Measurements from ENCODE around the gene RGS18.
"Not testable (repeated sequence)": the region's sequence is repeated elsewhere in the genome, so short reads cannot be mapped to it uniquely, and the experiment has no call there.

RGS18 gene

DNA sequence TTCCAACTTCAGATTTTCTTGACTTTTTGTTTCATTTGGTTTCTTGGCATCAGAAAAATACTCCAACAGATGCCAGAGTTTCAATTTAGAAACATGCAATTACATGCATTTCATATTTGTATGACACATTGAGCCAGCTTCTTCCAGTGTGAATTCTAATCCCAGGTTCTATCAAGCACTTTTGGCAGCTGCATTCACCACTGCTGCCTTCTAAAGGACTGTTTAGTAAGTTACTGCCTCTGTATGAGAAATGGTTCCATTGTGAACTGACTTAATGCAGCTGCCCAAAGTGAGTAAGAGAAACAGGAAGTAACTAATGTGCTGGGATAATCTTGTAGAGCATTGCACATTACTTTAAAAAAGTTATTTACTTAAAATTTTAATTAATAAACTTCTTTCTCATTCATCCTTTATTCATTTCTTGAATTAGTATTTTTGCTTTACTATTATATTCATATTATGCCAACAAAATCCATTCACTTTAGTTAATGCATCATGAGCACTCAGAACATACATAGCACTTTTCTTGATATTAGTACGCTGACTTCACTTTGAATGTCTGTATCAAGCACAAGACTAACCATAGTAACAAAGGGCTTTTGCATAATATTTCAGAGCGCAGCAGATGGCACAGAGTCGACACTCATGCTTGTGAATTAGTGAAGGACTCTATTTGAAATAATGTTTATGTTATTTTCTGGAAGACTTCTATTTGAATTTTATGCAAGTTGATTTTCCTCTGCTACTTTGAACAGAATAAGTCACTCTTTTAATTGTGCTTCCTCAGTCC, 9.8 kb downstream of the RGS18 start:
- DNase-seq: no peak

DNA sequence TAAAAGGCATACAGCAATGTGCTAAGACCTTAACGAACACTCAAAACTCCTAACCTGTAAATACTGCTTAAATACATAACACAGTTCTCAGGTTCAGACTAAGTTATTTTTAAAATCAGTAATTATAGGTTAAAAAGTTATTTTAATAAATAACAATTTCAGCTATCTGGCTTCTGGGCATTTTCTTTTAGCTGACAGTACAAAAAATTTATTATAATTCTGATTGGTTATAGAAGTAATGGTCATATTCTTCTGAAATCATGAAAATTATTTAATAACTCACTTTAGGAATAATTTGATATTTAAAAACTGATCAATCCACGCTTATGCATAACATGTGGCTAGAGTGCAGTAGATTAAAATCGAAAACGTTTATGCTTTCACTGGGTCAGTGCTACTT, 10.7 kb downstream of the RGS18 start:
- no peak for DNase-seq

DNA sequence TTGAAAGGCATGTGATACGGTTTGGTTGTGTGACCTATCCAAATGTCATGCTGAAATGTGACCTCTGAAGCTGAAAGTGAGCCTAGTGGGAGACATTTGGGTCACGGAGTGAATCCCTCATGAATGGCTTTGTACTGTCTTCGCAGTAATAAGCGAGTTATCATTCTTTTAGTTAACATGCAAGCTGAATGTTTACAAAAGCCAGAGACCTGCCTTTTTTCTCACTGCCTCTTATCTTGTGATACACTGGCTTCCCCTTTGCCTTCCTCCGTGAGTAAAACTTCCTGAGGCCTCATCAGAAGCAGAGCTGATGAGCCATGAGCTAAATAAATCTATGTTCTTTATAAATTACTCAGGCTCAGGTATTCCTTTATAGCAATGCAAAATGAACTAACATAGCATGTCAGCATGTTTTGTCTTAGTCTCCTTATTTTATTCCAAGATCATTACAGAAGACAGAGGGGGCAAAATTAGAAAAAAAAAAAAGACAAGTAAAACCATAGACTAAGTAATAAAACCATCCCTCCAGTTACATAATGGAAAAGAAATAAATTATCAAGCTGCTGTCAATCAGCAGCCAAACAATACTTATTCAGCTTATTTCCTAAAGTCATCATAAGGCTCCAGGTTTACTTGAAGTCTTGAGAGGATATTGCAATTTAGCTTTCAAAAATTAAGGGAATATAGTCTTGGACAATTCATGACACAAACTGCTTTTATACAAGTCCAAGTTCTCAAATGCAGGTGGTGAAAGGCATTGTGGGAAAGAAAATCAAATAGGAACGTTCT, 12.1 kb downstream of the RGS18 start:
- DNase-seq: no peak

DNA sequence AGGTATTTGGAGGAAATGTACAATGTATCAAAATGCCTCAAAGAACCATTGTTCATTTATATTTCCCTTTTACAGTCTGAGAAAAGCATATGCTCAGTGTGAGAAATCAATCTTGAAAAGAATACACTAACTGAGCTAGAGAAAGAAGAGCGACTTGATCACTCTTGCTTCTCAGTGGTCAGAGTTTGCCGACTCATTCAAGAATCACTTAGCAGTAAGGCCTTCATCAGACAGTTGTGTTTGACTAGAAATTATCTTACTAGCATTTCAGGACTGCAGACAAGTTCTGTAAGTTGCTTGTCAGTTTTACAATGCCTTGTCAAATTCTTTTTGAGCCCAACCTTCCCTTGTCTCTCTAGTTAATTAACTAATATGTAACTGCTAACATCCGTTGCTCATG, 12.9 kb downstream of the RGS18 start:
- DNase-seq: no peak

DNA sequence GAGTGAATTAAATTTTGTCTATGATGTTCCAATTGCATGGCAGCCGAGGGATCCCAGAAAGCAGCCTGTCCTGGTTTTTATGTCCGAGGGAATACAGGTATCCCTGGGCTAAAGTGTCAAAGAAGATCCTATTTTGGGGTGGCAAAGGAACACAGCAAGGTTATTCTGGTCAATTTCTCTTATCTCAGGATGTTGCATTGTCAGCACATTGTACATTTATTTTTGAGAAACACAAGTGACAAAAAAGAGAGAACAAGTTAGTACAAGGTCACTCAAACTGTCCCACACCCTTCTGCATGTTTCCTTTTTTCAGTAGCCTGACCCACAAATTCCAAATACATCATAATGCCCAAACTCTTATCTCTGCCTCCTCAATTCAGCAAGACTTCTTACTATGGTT, 17.7 kb downstream of the RGS18 start:
- DNase-seq: no peak

DNA sequence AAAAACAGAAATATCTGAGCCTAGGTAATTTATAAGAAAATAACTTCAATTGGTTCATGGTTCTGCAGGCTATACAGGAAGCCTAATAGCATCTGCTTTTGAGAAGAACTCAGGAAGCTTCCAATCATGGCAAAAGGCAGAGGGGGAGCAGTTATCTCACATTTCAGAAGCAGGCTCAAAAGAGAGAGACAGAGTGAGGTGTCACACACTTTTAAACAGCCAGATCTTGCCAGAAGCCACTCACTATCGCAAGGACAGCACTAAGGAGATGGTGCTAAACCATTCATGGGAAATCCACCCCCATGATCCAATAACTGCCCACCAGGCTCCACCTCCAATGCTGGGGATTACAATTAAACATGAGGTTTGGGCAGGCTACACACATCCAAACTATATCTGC, 25.5 kb downstream of the RGS18 start:
- DNase-seq: no peak

DNA sequence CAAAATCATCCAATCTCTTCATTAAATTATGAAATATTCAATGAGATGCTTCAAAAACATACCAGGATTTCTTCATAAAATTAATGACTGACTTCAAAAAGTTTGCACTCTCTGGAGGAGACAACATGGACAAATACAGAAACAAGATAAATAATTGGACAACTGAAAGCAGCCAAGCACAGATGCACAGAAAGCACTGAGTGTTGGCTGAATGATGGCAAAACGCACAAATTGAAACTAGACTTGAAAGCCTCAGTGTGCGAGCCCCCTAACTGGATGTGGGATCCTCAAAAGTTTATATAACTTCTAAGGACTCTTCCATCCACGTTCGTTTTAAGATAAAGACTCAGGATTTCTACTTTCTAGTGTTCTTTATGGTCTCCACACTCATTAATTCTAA, 27.9 kb downstream of the RGS18 start:
- DNase-seq: no peak

DNA sequence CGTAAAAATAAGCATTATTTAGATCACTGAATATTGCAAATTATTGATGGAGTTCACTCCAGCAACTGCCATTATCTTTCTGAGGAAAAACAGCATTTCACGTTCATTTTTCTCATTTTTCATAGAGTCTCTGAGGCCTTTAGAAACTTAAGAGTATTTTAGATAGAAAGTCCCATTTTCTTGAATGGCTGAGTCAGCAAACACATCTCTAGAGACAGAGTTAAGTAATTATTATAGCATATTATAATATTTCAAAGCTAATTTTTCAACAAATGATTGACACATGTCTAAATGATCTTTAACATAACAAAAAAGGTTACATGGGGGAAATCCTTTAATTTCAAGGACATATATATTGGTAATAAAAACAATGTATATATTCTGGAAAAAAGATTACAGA, 31.8 kb downstream of the RGS18 start:
- no peak for DNase-seq

DNA sequence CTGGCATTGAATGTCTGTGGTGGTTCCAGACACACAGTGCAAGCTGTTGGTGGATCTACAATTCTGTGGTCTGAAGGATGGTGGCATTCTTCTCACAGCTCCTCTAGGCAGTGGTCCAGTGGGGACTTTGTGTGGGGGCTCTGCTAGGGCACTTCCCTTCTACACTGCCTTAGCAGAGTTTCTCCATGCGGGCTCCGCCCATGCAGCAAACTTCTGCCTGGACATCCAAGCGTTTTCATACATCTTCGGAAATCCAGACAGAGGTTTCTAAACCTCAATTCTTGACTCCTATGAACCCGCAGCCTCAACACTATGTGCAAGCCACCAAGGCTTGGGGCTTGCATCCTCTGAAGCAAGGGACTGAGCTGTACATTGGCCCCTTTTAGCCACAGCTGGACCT, 43.0 kb downstream of the RGS18 start:
- DNase-seq: no peak

DNA sequence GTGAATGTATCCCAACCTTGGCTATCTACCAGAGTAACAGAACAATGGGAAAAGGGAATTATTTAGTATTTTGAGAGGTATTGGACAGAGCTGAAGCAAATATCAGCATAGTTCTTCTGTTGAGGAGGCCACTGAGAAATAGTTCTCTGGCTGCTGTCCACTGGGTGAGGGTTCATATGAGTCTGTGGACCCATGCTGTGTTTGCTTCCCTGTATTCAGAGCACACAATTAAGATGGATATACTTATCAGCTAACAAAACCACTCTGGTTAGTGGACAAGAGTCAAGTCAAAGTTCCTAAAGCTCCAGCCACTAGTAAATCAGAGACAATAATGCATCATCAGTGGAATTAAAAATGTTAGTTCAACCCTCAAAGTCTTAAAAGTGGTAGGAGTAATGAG, 66.1 kb downstream of the RGS18 start:
- DNase-seq: no peak

DNA sequence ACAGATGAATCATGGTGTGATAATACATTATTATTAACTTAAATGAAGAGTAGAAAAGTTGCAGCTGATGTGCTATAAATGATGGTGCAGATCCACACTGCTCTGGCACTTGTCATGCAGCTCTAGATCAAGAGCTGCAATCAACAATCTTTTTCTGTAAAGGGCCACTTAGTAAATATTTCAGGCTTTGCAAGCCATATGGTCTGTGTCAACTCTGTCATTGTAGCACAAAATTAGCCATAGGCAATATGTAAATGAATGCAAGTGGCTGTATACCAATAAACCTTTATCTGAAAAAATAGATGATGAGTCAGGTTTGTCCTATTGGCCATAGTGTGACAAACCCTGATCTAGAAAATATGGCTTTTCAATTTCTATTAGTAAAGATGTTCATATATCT, 66.6 kb downstream of the RGS18 start:
- DNase-seq: no peak

DNA sequence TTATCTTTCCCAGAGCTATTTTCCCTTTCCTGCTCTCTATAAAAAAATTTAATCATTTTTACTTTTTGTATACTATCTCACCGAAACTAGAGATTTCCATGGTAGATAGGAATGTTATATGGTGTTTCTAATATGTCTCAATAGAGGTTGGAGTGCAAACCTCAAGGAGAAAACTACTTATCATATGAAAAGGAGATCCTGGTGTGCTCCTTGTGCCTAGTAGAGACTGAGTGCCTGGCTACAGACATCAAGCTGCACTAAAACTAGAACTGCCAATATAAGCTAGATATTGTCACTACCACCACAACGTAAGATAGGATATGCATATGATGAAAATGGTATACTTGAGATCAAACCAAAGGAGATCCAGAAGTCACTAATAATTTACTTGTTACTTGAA, 67.0 kb downstream of the RGS18 start:
- no peak for DNase-seq

DNA sequence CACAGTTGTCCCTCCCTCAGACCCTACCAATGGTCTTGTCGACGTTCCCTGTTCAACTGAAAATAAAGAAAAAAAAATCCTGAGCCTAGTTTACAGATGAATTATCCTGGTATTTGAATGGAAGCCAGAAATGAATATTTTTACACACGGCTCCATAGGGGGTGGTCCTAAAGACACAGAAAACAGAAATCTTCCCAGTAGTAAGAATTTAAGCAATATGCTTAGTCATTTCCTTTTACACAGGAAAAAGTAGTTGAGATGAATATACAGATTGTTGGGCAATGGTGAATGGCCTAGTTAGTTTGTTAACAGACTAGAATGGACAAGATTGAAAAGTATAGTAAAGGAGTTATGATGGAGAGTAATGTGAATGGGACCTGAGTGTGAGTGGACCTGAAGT, 67.4 kb downstream of the RGS18 start:
- DNase-seq: no peak

DNA sequence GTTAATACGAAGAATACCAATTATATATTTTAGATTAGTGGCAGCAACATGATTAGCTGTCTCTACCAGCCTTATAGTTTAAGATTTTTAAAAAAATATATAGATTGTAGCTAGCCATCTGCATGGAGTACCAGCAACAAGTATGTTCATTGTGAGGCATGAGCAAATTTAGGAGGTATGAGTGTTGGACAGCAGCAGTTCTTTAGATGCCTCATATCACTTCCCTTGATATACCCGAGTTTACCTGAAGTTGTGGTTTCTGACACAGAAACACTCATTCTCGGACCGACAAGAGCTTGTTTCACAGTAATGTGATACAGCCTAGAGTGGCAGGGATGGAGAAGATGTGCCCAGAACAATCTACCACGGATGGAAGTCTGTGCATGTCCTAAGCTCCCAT, 69.1 kb downstream of the RGS18 start:
- DNase-seq: no peak

DNA sequence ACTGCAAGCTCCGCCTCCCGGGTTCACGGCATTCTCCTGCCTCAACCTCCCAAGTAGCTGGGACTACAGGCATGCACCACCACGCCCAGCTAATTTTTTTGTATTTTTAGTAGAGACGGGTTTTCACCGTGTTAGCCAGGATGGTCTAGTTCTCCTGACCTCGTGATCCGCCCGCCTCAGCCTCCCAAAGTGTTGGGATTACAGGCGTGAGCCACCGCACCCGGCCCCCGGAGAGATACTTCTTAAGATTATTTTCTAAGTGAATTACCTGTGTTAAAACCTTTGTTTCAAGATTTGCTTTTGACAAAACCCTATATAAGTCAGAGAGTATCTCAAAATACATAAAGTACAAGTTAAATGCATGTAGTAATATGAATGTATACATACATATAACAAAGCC, 69.7 kb downstream of the RGS18 start:
- DNase-seq: not testable (repeated sequence)

DNA sequence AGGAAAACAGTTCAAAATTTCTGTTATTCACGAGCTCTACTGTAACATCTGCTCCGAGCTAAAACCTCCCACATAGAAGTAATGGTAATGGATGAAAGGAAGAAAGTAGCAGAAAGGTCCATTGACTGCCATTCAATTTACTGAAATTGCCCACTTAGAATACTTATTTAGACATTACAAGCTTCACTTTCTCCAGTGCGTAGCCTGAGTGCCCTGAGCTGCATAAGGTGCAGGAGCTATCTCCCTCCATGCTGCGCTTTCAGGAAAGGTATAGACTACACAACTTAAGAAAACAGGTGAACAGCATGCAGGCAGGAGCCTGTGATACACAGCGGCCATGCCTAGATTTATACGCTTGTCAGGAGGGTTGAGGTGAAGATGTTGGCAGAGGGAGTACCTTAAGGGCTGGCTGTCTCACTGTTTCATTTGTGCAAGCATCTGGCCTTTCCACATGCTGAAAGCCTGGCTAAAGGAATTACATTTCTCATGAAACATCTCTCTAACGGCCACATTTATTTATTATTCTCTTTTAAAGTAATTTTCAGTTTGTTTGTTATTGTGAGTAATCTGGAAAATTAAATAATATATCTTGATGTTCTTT, 74.7 kb downstream of the RGS18 start:
- no peak for DNase-seq

DNA sequence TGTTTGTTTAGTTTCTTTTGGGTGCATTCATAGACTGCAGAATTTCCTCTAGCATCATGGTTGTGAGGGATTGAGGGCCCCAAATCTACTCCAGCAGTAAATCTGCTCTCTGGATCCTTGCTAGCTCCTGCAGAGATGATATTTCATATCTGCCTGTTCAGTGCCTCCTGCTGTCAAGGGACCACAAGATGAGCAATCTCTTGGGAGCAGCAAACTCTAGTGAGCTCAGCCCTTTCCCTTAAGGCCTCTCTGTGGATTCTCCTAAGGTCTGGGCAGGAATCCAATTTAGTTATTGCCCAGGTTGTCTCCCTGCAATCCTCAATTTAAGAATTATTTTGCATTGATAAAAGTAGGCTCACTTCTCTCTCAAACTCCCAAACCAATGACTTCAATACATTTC, 76.9 kb downstream of the RGS18 start:
- no peak for DNase-seq
